GM12878 (cell line): ENCODE measurements around the gene DISP3. TPM values are rescaled to one million over a fixed set of nuclear protein-coding genes. Genes with fewer than 3 reads are reported as not detected.

Source experiments
- ATAC-seq: fragments of 200-7000 bp; cut with Tn5 transposase; 3 replicates; pipeline ENCODE4 v1.9.1; 2020; ENCODE audit warnings: mild to moderate bottlenecking, moderate library complexity
- BruUV-seq: library from RNA; stranded (reverse); fragments of 400-500 nt; replicated peaks from 2 replicates; lab custom pipeline; 2021; lab: Mats Ljungman, UMichigan
- CTCF ChIA-PET: fragments of 300-600 bp; sonication (Branson Sonifier 250); formaldehyde crosslinking; extraction: SDS; loops from one replicate; lab custom pipeline; 2021; ENCODE audit warnings: inconsistent platforms; lab: Yijun Ruan, JAX
- POLR2A ChIA-PET: fragments of 350-600 bp; formaldehyde crosslinking; extraction: SDS; loops from one replicate; lab custom pipeline; 2021; ENCODE audit warnings: inconsistent platforms; lab: Charles Lee
- RAD21 ChIA-PET: fragments of 300-600 bp; sonication (Branson Sonifier 250); formaldehyde crosslinking; loops from one replicate; lab custom pipeline; 2023; ENCODE audit warnings: antibody characterized with exemption; ENCODE audit not compliant: unreplicated experiment; lab: Charles Lee
- SMC1A ChIA-PET: fragments of 300-600 bp; sonication (Branson Sonifier 250); formaldehyde crosslinking; loops from one replicate; lab custom pipeline; 2023; ENCODE audit not compliant: unreplicated experiment, uncharacterized antibody; lab: Charles Lee
- DNase-seq: peaks from one replicate; pipeline ENCODE4 v3.0.0-alpha.2; 2011; ENCODE audit warnings: low read depth, low spot score
- FAIRE-seq: peaks from 3 replicates; lab custom pipeline; 2011; peaks lifted over from hg19 to GRCh38; lab: Jason Lieb, UNC
- H2AFZ ChIP-seq: 2 replicates; pipeline ENCODE4 v1.6.0; 2011; ENCODE audit warnings: low read depth, low read length, control low read depth; ENCODE audit not compliant: control insufficient read depth
- H3K27ac ChIP-seq: 2 replicates; pipeline ENCODE4 v1.5.1; 2011; ENCODE audit warnings: control low read depth; ENCODE audit not compliant: control insufficient read depth, insufficient read depth
- H3K27me3 ChIP-seq, 2 experiments: replicated peaks in 1 of 2; 2 replicates each; pipeline versions ENCODE4 v1.6.0 to v1.6.1; 2011; ENCODE audit warnings: low read length in 1 of 2; ENCODE audit not compliant: control insufficient read depth in 2 of 2, insufficient read depth in 2 of 2
- H3K36me3 ChIP-seq, 2 experiments: 2 replicates each; pipeline ENCODE4 v1.5.1; 2011; ENCODE audit warnings: low read length in 1 of 2; ENCODE audit not compliant: control insufficient read depth in 2 of 2, insufficient read depth in 2 of 2
- H3K4me1 ChIP-seq: 2 replicates; pipeline ENCODE4 v1.6.1; 2011; ENCODE audit warnings: mild to moderate bottlenecking, low read length, moderate library complexity, mixed read lengths; ENCODE audit not compliant: control insufficient read depth, insufficient read depth
- H3K4me2 ChIP-seq: 2 replicates; pipeline ENCODE4 v1.6.0; 2011; ENCODE audit warnings: control low read depth; ENCODE audit not compliant: control insufficient read depth, insufficient read depth
- H3K4me3 ChIP-seq: fragments of 200-600 bp; sonication (generic); 2 replicates; pipeline ENCODE4 v1.5.1; 2016
- H3K79me2 ChIP-seq: 2 replicates; pipeline ENCODE4 v1.6.0; 2011; ENCODE audit warnings: low read length; ENCODE audit not compliant: control insufficient read depth, insufficient read depth
- H3K9ac ChIP-seq: 2 replicates; pipeline ENCODE4 v1.8.0; 2011; ENCODE audit warnings: low read length, control low read depth, mixed read lengths; ENCODE audit not compliant: control insufficient read depth, insufficient read depth
- H3K9me3 ChIP-seq: replicated peaks from 3 replicates; pipeline ENCODE4 v1.5.1; 2011; ENCODE audit warnings: mild to moderate bottlenecking, low read length; ENCODE audit not compliant: control insufficient read depth, insufficient read depth
- H4K20me1 ChIP-seq: 2 replicates; pipeline ENCODE4 v1.6.0; 2011; ENCODE audit not compliant: control insufficient read depth, insufficient read depth
- ZBTB4 ChIP-seq: fragments of 450-650 bp; formaldehyde crosslinking; IDR thresholded peaks from 2 replicates; pipeline ENCODE4 v1.4.0; 2022; ENCODE audit warnings: mild to moderate bottlenecking, moderate library complexity
- WGBS: methylation state at CpG from one replicate; pipeline ENCODE4 v1.1.6; 2016; ENCODE audit warnings: low lambda C conversion rate; ENCODE audit not compliant: insufficient replicate concordance, insufficient coverage; ENCODE audit errors: missing lambda C conversion rate; 5-methylcytosine and 5-hydroxymethylcytosine counted together
- in situ Hi-C: fragments of 300-500 bp; cut with MboI; formaldehyde crosslinking; loops from 9 replicates; pipeline ENCODE4 v1.14.3; 2018; ENCODE audit warnings: mixed read lengths
- intact Hi-C: fragments of 100-400 bp; cut with micrococcal nuclease; formaldehyde crosslinking; loops from one replicate; pipeline ENCODE4 v1.14.2; 2022; ENCODE audit not compliant: unreplicated experiment
- polyA plus RNA-seq, 11 experiments: library from polyadenylated mRNA; depleted of rRNA in 4 of 11; unstranded in 6 of 11; stranded (reverse) in 5 of 11; fragments of >200 nt; fragmentation: Nextera tagmentation in 4 of 11; fragmentation: Illumina TruSeq in 1 of 11; extraction: Ambion mirVana in 4 of 11; extraction: Trizol in 1 of 11; gene quantifications; 1 replicate in 1 of 11; 2 replicates in 10 of 11; pipeline versions ENCODE4 v1.2.1 to v1.2.3, GENCODE V29; 2011 to 2016; ENCODE audit warnings: inconsistent platforms in 2 of 11, missing spikeins in 2 of 11, low read depth in 1 of 11
- total RNA-seq, 4 experiments: library from RNA; depleted of rRNA in 3 of 4; stranded (reverse); fragments of >200 nt in 3 of 4; fragmentation: Illumina TruSeq in 1 of 4; extraction: Trizol in 1 of 4; gene quantifications; 2 replicates each; pipeline versions ENCODE4 v1.2.1 to v1.2.3, GENCODE V29; 2013 to 2021

The DISP3 gene
- total and polyA plus RNA-seq, 10 of the 15 experiments (the other 5 are each of a cell fraction or from before 2014, with no cell fraction given), result under 0.01 to 0.18 (median 0.09) TPM; not detected in 2

GRCh38 chr1:11482701-11483479, 3.9 kb downstream of the DISP3 start:
- H2AFZ ChIP-seq, result no peak overlapping the region
- no peak for TF ChIP-seq ZBTB4 (CRISPR knock-in tag)
- WGBS, result 26% methylated on average over 18 of the region's 18 CpGs
- no peaks in the 10 kb centered on the region for H3K9me3 ChIP-seq
- DNase-seq (no peak), ATAC-seq (no peak), FAIRE-seq (no peak)
- no peaks in the 10 kb centered on the region for H3K36me3 ChIP-seq
- ChIA-PET CTCF (no interaction called here), RAD21 (no interaction called here), POLR2A (no interaction called here), SMC1A (no interaction called here)
- in situ Hi-C loops (no loop called here), intact Hi-C loops (no loop called here)
- H3K4me3 ChIP-seq, result no peak overlapping the region
- peaks cover 0 to 4% of the 10 kb centered on the region in 2 experiments; a peak in 1 of 4 replicates for H3K27me3 ChIP-seq
- H3K4me1 ChIP-seq, result no peaks in the 10 kb centered on the region
- no TSS peak for BruUV-seq
- no peaks in the 10 kb centered on the region for H3K79me2 ChIP-seq
- no peaks in the 10 kb centered on the region for H4K20me1 ChIP-seq
- no peak overlapping the region for H3K27ac ChIP-seq
- H3K9ac ChIP-seq, result no peak overlapping the region
- no peak overlapping the region for H3K4me2 ChIP-seq
